WTC11 (cell line): ENCODE data around the gene EPN1. TPM values are rescaled to one million over a fixed set of nuclear protein-coding genes. Genes with fewer than 3 reads are reported as not detected.

ENCODE experiments used
- ATAC-seq: fragments of 200-7000 bp; cut with Tn5 transposase; 2 replicates; pipeline ENCODE4 v1.10.0; 2021; ENCODE audit warnings: mild to moderate bottlenecking, moderate library complexity
- CTCF ChIA-PET: fragments of 300-600 bp; sonication (Branson Sonifier 250); formaldehyde crosslinking; loops from one replicate; lab custom pipeline; 2021; ENCODE audit warnings: antibody characterized with exemption; lab: Charles Lee
- POLR2A ChIA-PET: fragments of 350-600 bp; sonication (Branson Sonifier 250); formaldehyde crosslinking; loops from one replicate; lab custom pipeline; 2021; ENCODE audit warnings: antibody characterized with exemption; lab: Charles Lee
- DNase-seq: peaks from one replicate; pipeline ENCODE4 v3.0.0; 2021; ENCODE audit warnings: low spot score
- H3K27ac Mint-ChIP-seq: 2 replicates; pipeline ENCODE4 v1.8.0; 2021; ENCODE audit warnings: mixed read lengths
- H3K27me3 Mint-ChIP-seq: 2 replicates; pipeline ENCODE4 v1.8.0; 2021; ENCODE audit warnings: low read depth, mild to moderate bottlenecking, moderate library complexity, mixed read lengths
- H3K36me3 Mint-ChIP-seq: 2 replicates; pipeline ENCODE4 v1.8.0; 2021; ENCODE audit warnings: mixed read lengths
- H3K4me1 Mint-ChIP-seq: 2 replicates; pipeline ENCODE4 v1.8.0; 2022; ENCODE audit warnings: mixed read lengths
- H3K4me3 Mint-ChIP-seq: 2 replicates; pipeline ENCODE4 v1.8.0; 2021; ENCODE audit warnings: mild to moderate bottlenecking, moderate library complexity, mixed read lengths
- H3K9me3 Mint-ChIP-seq: 2 replicates; pipeline ENCODE4 v1.8.0; 2021; ENCODE audit warnings: mixed read lengths
- CREM ChIP-seq: sonication (generic); formaldehyde crosslinking; IDR thresholded peaks from 2 replicates; pipeline ENCODE4 v1.8.1; 2022; ENCODE audit warnings: mild to moderate bottlenecking, missing genetic modification reagents, moderate library complexity
- ETV6 ChIP-seq: sonication (generic); formaldehyde crosslinking; IDR thresholded peaks from 2 replicates; pipeline ENCODE4 v1.8.1; 2022; ENCODE audit warnings: mild to moderate bottlenecking, missing genetic modification reagents
- GRHL2 ChIP-seq: fragments of 250-450 bp; sonication (Bioruptor Pico); IDR thresholded peaks from 2 replicates; pipeline ENCODE4 v1.8.0; 2022; ENCODE audit warnings: mild to moderate bottlenecking, moderate library complexity; ENCODE audit not compliant: insufficient replicate concordance, severe bottlenecking
- KAT7 ChIP-seq: sonication (generic); formaldehyde crosslinking; IDR thresholded peaks from 2 replicates; pipeline ENCODE4 v1.8.1; 2023; ENCODE audit warnings: missing genetic modification reagents, mild to moderate bottlenecking, borderline replicate concordance
- NFATC4 ChIP-seq: fragments of 250-450 bp; sonication (Bioruptor Pico); IDR thresholded peaks from 2 replicates; pipeline ENCODE4 v1.9.0; 2021; ENCODE audit warnings: mild to moderate bottlenecking
- NFE2L1 ChIP-seq: sonication (generic); formaldehyde crosslinking; IDR thresholded peaks from 2 replicates; pipeline ENCODE4 v1.8.1; 2023; ENCODE audit warnings: missing genetic modification reagents
- NFYB ChIP-seq: sonication (generic); formaldehyde crosslinking; conservative IDR thresholded peaks from 2 replicates; pipeline ENCODE4 v1.8.0; 2022; ENCODE audit warnings: low read depth, missing genetic modification reagents
- RORB ChIP-seq: fragments of 250-450 bp; sonication (Bioruptor Pico); IDR thresholded peaks from 2 replicates; pipeline ENCODE4 v1.9.0; 2021; ENCODE audit warnings: mild to moderate bottlenecking
- SMAD3 ChIP-seq: sonication (generic); formaldehyde crosslinking; IDR thresholded peaks from 2 replicates; pipeline ENCODE4 v1.8.0; 2022; ENCODE audit warnings: missing genetic modification reagents, mild to moderate bottlenecking, borderline replicate concordance
- SP1 ChIP-seq: sonication (generic); formaldehyde crosslinking; conservative IDR thresholded peaks from 2 replicates; pipeline ENCODE4 v1.8.1; 2022; ENCODE audit warnings: missing genetic modification reagents
- TEAD1 ChIP-seq: sonication (generic); formaldehyde crosslinking; IDR thresholded peaks from 2 replicates; pipeline ENCODE4 v1.8.0; 2022; ENCODE audit warnings: mild to moderate bottlenecking, missing genetic modification reagents
- ZNF416 ChIP-seq: fragments of 250-450 bp; sonication (Bioruptor Pico); IDR thresholded peaks from 2 replicates; pipeline ENCODE4 v1.9.0; 2021; ENCODE audit warnings: mild to moderate bottlenecking, inconsistent platforms
- total RNA-seq: library from RNA; stranded (reverse); gene quantifications from 3 replicates; pipeline ENCODE4 v1.2.3, GENCODE V29; 2021
- TF ChIP-seq, protein P1 (sequence below): sonication (generic); formaldehyde crosslinking; IDR thresholded peaks from 2 replicates; pipeline ENCODE4 v1.8.1; 2023; ENCODE audit warnings: mild to moderate bottlenecking, missing genetic modification reagents, moderate library complexity
- TF ChIP-seq, protein P2 (sequence below): fragments of 250-450 bp; sonication (Bioruptor Pico); IDR thresholded peaks from 2 replicates; pipeline ENCODE4 v2.1.2; 2022; ENCODE audit warnings: mild to moderate bottlenecking, moderate library complexity
- TF ChIP-seq, protein P3 (sequence below): sonication (generic); formaldehyde crosslinking; IDR thresholded peaks from 2 replicates; pipeline ENCODE4 v1.8.0; 2023; ENCODE audit warnings: missing genetic modification reagents
- TF ChIP-seq, protein P4 (sequence below): sonication (generic); formaldehyde crosslinking; IDR thresholded peaks from 2 replicates; pipeline ENCODE4 v1.8.0; 2022; ENCODE audit warnings: mild to moderate bottlenecking, missing genetic modification reagents
- TF ChIP-seq, protein P5 (sequence below): fragments of 250-450 bp; sonication (Bioruptor Pico); IDR thresholded peaks from 2 replicates; pipeline ENCODE4 v1.9.0; 2021; ENCODE audit warnings: moderate library complexity, mild to moderate bottlenecking, inconsistent platforms, borderline replicate concordance
- TF ChIP-seq, protein P6 (sequence below): sonication (generic); formaldehyde crosslinking; IDR thresholded peaks from 2 replicates; pipeline ENCODE4 v1.8.1; 2022; ENCODE audit warnings: mild to moderate bottlenecking, moderate library complexity, missing genetic modification reagents
- TF ChIP-seq, protein P7 (sequence below): fragments of 250-450 bp; sonication (Bioruptor Pico); IDR thresholded peaks from 2 replicates; pipeline ENCODE4 v1.9.0; 2021; ENCODE audit warnings: mild to moderate bottlenecking, borderline replicate concordance

The EPN1 gene
- total RNA-seq, 1 experiment from 2014 or later: 234 TPM

DNA sequence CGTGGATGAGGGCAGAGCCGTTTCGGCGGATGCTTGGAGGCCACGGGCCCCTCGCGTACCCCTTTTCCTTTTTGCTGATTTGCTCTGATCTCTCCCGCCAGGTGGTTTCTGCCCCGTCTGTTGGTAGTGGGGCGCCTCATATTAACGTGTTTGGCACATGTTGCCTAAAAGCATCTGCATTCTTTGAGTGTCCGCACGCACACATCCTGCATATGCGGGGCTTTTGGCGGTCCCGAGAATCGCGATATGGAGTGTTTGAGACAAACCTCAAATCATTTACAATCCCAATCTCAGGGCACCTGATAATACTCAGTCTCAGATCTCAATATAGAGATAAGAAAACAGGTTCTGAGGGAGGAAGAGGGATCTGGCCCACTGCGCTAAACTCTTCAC, 19.4 kb upstream of the EPN1 start:
- TF ChIP-seq, protein P1, sequence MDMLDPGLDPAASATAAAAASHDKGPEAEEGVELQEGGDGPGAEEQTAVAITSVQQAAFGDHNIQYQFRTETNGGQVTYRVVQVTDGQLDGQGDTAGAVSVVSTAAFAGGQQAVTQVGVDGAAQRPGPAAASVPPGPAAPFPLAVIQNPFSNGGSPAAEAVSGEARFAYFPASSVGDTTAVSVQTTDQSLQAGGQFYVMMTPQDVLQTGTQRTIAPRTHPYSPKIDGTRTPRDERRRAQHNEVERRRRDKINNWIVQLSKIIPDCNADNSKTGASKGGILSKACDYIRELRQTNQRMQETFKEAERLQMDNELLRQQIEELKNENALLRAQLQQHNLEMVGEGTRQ (CRISPR knock-in tag): no peak
- TF ChIP-seq RORB (CRISPR knock-in tag) (no peak), KAT7 (0 out of 2 replicates have a peak, but pooled peaks have one; percentile 13), CREM (no peak)
- Mint-ChIP-seq H3K27ac (peak overlapping the region; percentile 91), H3K9me3 (no peaks in the 10 kb centered on the region), H3K36me3 (peaks cover 16% of the 10 kb centered on the region), H3K27me3 (peaks cover 3% of the 10 kb centered on the region; the same call in 1 of the 2 replicates), H3K4me3 (peak overlapping the region; percentile 93), H3K4me1 (peaks cover 40% of the 10 kb centered on the region)
- ChIA-PET CTCF (interaction anchor here (0.6 to 3.3 kb wide), 3 partner anchors 15 to 258 kb away, joined by 3 to 33 read pairs (median 4); no protein-coding TSS in a partner anchor), POLR2A (interaction anchor here (0.7 to 1.3 kb wide), 2 partner anchors 16 to 271 kb away, joined by 3 to 4 read pairs; no protein-coding TSS in a partner anchor)
- DNase-seq: no peak
- ATAC-seq: no peak

DNA sequence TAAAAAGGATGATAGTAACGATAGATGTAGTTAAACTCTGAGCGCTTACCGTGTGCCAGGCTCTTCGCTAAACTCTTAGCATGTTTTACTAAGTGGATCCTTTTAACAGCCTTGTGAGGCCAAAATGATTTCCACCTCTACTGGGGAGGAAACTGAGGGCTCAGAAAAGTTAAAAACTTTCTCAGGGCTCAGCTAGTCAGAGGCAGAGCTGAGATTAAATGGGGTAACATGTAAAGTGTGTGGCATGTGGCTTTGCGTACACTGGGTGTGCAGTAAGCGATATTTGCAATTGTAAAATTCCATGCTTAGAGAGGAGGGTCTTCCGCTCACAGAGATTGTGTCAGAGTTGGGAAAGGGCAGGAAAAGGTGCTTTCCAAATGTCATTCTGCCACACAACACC, 18.5 kb upstream of the EPN1 start:
- peak overlapping the region; percentile 93 for H3K4me3 Mint-ChIP-seq
- peaks cover 37% of the 10 kb centered on the region for H3K4me1 Mint-ChIP-seq
- CTCF ChIA-PET: interaction anchor here (3.3 kb wide), 1 partner anchor 15 kb away, joined by 33 read pairs; no protein-coding TSS in a partner anchor
- no peaks in the 10 kb centered on the region for H3K9me3 Mint-ChIP-seq
- peaks cover 20% of the 10 kb centered on the region for H3K36me3 Mint-ChIP-seq
- no peak for DNase-seq
- POLR2A ChIA-PET: interaction anchor here (0.7 to 1.3 kb wide), 2 partner anchors 15 to 272 kb away, joined by 3 to 4 read pairs; no protein-coding TSS in a partner anchor
- H3K27ac Mint-ChIP-seq: peak overlapping the region; percentile 91
- H3K27me3 Mint-ChIP-seq: peaks cover 3% of the 10 kb centered on the region; the same call in 1 of the 2 replicates
- TF ChIP-seq, protein P2, sequence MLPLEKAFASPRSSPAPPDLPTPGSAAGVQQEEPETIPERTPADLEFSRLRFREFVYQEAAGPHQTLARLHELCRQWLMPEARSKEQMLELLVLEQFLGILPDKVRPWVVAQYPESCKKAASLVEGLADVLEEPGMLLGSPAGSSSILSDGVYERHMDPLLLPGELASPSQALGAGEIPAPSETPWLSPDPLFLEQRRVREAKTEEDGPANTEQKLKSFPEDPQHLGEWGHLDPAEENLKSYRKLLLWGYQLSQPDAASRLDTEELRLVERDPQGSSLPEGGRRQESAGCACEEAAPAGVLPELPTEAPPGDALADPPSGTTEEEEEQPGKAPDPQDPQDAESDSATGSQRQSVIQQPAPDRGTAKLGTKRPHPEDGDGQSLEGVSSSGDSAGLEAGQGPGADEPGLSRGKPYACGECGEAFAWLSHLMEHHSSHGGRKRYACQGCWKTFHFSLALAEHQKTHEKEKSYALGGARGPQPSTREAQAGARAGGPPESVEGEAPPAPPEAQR (CRISPR knock-in tag): no peak
- TF ChIP-seq, protein P3, sequence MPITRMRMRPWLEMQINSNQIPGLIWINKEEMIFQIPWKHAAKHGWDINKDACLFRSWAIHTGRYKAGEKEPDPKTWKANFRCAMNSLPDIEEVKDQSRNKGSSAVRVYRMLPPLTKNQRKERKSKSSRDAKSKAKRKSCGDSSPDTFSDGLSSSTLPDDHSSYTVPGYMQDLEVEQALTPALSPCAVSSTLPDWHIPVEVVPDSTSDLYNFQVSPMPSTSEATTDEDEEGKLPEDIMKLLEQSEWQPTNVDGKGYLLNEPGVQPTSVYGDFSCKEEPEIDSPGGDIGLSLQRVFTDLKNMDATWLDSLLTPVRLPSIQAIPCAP: no peak
- no peak for TF ChIP-seq NFYB (CRISPR knock-in tag)
- TF ChIP-seq, protein P4, sequence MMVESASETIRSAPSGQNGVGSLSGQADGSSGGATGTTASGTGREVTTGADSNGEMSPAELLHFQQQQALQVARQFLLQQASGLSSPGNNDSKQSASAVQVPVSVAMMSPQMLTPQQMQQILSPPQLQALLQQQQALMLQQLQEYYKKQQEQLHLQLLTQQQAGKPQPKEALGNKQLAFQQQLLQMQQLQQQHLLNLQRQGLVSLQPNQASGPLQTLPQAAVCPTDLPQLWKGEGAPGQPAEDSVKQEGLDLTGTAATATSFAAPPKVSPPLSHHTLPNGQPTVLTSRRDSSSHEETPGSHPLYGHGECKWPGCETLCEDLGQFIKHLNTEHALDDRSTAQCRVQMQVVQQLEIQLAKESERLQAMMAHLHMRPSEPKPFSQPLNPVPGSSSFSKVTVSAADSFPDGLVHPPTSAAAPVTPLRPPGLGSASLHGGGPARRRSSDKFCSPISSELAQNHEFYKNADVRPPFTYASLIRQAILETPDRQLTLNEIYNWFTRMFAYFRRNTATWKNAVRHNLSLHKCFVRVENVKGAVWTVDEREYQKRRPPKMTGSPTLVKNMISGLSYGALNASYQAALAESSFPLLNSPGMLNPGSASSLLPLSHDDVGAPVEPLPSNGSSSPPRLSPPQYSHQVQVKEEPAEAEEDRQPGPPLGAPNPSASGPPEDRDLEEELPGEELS (CRISPR knock-in tag): no peak
- no peak for TF ChIP-seq SP1 (CRISPR knock-in tag)
- no peak for TF ChIP-seq GRHL2 (CRISPR knock-in tag)
- TF ChIP-seq NFATC4 (CRISPR knock-in tag): no peak
- no peak for TF ChIP-seq SMAD3 (CRISPR knock-in tag)
- TF ChIP-seq NFE2L1 (CRISPR knock-in tag): no peak
- no peak for TF ChIP-seq ETV6
- TF ChIP-seq, protein P5, sequence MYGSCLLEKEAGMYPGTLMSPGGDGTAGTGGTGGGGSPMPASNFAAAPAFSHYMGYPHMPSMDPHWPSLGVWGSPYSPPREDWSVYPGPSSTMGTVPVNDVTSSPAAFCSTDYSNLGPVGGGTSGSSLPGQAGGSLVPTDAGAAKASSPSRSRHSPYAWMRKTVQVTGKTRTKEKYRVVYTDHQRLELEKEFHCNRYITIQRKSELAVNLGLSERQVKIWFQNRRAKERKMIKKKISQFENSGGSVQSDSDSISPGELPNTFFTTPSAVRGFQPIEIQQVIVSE: no peak
- ATAC-seq: no peak

DNA sequence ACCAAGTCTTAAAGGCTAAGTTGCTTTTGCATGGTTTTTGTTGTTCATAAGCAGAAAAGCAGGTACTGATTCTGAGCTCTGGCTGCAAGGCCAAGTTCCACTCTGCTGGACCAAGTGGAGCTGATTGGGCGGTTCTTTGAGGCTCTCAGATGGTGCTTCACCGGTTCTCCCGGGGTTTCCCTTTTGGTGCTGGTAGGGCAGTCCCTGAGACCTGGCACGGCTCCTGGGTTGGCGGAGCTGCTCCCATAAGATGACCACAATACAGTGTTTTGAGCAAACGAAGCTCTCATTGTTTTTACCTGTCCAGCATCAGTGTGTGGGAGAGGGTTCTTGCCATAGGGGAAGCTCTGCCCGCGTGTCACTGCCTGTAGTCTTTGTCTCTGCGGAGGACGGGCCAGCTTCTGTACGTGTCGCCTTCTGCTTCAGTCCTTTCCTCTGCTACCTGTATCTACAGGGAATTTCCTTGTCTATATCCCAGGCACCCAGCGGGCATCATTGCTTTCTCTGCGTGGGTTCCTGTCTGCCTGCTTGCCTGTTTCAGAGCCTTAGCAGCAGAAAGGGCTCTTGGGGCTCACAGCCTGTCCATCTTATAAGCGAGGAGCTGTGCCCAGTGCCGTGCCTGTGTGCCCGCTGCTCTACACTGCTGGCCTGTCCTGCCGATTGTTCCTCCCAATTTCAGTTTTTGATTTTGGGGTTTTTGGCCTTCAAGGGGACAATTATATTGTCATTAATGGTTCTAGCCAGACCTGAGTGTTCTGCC, 17.9 kb upstream of the EPN1 start:
- Mint-ChIP-seq H3K36me3 (peaks cover 26% of the 10 kb centered on the region), H3K27me3 (peaks cover 3% of the 10 kb centered on the region; the same call in 1 of the 2 replicates), H3K27ac (peak overlapping the region; percentile 67), H3K9me3 (no peaks in the 10 kb centered on the region), H3K4me1 (peaks cover 33% of the 10 kb centered on the region), H3K4me3 (peak overlapping the region; percentile 93)
- CTCF ChIA-PET: interaction anchor here (0.8 to 3.3 kb wide), 4 partner anchors 14 to 676 kb away, joined by 3 to 33 read pairs (median 4); no protein-coding TSS in a partner anchor
- POLR2A ChIA-PET: interaction anchor here (1.3 kb wide), 1 partner anchor 14 kb away, joined by 4 read pairs; no protein-coding TSS in a partner anchor
- ATAC-seq (no peak), DNase-seq (no peak)
- TF ChIP-seq, protein P6, sequence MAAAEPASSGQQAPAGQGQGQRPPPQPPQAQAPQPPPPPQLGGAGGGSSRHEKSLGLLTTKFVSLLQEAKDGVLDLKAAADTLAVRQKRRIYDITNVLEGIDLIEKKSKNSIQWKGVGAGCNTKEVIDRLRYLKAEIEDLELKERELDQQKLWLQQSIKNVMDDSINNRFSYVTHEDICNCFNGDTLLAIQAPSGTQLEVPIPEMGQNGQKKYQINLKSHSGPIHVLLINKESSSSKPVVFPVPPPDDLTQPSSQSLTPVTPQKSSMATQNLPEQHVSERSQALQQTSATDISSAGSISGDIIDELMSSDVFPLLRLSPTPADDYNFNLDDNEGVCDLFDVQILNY (CRISPR knock-in tag): no peak
- TF ChIP-seq, protein P7, sequence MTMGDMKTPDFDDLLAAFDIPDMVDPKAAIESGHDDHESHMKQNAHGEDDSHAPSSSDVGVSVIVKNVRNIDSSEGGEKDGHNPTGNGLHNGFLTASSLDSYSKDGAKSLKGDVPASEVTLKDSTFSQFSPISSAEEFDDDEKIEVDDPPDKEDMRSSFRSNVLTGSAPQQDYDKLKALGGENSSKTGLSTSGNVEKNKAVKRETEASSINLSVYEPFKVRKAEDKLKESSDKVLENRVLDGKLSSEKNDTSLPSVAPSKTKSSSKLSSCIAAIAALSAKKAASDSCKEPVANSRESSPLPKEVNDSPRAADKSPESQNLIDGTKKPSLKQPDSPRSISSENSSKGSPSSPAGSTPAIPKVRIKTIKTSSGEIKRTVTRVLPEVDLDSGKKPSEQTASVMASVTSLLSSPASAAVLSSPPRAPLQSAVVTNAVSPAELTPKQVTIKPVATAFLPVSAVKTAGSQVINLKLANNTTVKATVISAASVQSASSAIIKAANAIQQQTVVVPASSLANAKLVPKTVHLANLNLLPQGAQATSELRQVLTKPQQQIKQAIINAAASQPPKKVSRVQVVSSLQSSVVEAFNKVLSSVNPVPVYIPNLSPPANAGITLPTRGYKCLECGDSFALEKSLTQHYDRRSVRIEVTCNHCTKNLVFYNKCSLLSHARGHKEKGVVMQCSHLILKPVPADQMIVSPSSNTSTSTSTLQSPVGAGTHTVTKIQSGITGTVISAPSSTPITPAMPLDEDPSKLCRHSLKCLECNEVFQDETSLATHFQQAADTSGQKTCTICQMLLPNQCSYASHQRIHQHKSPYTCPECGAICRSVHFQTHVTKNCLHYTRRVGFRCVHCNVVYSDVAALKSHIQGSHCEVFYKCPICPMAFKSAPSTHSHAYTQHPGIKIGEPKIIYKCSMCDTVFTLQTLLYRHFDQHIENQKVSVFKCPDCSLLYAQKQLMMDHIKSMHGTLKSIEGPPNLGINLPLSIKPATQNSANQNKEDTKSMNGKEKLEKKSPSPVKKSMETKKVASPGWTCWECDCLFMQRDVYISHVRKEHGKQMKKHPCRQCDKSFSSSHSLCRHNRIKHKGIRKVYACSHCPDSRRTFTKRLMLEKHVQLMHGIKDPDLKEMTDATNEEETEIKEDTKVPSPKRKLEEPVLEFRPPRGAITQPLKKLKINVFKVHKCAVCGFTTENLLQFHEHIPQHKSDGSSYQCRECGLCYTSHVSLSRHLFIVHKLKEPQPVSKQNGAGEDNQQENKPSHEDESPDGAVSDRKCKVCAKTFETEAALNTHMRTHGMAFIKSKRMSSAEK (CRISPR knock-in tag): no peak
- TF ChIP-seq NFATC4 (CRISPR knock-in tag): no peak
- no peak for TF ChIP-seq ZNF416 (CRISPR knock-in tag)
- TF ChIP-seq TEAD1 (CRISPR knock-in tag): no peak
